Glutamatergic neuron (in vitro differentiated cells): ENCODE data around the gene SEMA3A. TPM values are rescaled to one million over a fixed set of nuclear protein-coding genes. Genes with fewer than 3 reads are reported as not detected.

Experiments used
- DNase-seq: peaks from one replicate; pipeline ENCODE4 v3.0.0; 2022
- H3K27ac Mint-ChIP-seq: one replicate; pipeline ENCODE4 v1.8.0; 2020; ENCODE audit warnings: mild to moderate bottlenecking, mixed read lengths, inconsistent platforms; ENCODE audit not compliant: unreplicated experiment
- H3K27me3 Mint-ChIP-seq: one replicate; pipeline ENCODE4 v1.8.0; 2020; ENCODE audit warnings: mild to moderate bottlenecking, moderate library complexity, mixed read lengths, inconsistent platforms; ENCODE audit not compliant: unreplicated experiment
- H3K36me3 Mint-ChIP-seq: one replicate; pipeline ENCODE4 v1.8.0; 2020; ENCODE audit warnings: mild to moderate bottlenecking, mixed read lengths, inconsistent platforms; ENCODE audit not compliant: unreplicated experiment
- H3K4me1 Mint-ChIP-seq: one replicate; pipeline ENCODE4 v1.8.0; 2020; ENCODE audit warnings: mild to moderate bottlenecking, low read depth, mixed read lengths, inconsistent platforms; ENCODE audit not compliant: unreplicated experiment
- H3K4me3 Mint-ChIP-seq: one replicate; pipeline ENCODE4 v1.8.0; 2020; ENCODE audit warnings: mild to moderate bottlenecking, mixed read lengths, inconsistent platforms; ENCODE audit not compliant: unreplicated experiment
- H3K9me3 Mint-ChIP-seq: one replicate; pipeline ENCODE4 v1.8.0; 2020; ENCODE audit warnings: mild to moderate bottlenecking, moderate library complexity, mixed read lengths, inconsistent platforms; ENCODE audit not compliant: unreplicated experiment
- total RNA-seq: library from RNA; stranded (reverse); fragmentation: NEBNext Ultra II Directional; extraction: Animal tissue kit (Norgen Biotek cat#: 25700); gene quantifications from one replicate; pipeline ENCODE4 v1.2.1, GENCODE V29; 2021; ENCODE audit not compliant: unreplicated experiment
- TF ChIP-seq, protein P1 (sequence below): fragments of 200-600 bp; sonication (generic); IDR thresholded peaks from one replicate; pipeline ENCODE4 v1.5.0; 2021; ENCODE audit not compliant: partially characterized antibody, unreplicated experiment

The SEMA3A gene
- total RNA-seq, 1 donor from 2014 or later: 16.3 TPM

DNA sequence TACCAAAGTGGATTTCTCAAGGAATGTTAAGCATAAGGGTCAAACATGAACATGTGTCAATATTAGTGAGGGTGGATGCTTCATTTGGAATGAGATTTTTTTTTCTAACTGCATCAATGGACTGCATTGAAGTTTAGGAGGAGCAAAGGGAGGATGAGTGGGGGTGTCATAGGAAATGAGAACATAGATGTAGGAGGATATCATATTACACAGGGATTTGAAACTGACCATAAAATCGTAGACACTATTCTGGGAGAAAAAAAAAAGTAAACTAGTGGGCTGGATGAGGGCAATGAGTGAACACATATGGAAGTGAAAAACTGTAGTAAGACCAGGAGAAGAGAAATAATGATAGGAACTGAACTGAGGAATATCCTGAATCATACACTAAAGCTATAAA, 109.4 kb downstream of the SEMA3A start:
- Mint-ChIP-seq H3K4me3 (peak overlapping the region; percentile 55), H3K36me3 (no peaks in the 10 kb centered on the region)
- TF ChIP-seq, protein P1, sequence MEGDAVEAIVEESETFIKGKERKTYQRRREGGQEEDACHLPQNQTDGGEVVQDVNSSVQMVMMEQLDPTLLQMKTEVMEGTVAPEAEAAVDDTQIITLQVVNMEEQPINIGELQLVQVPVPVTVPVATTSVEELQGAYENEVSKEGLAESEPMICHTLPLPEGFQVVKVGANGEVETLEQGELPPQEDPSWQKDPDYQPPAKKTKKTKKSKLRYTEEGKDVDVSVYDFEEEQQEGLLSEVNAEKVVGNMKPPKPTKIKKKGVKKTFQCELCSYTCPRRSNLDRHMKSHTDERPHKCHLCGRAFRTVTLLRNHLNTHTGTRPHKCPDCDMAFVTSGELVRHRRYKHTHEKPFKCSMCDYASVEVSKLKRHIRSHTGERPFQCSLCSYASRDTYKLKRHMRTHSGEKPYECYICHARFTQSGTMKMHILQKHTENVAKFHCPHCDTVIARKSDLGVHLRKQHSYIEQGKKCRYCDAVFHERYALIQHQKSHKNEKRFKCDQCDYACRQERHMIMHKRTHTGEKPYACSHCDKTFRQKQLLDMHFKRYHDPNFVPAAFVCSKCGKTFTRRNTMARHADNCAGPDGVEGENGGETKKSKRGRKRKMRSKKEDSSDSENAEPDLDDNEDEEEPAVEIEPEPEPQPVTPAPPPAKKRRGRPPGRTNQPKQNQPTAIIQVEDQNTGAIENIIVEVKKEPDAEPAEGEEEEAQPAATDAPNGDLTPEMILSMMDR: no peak

DNA sequence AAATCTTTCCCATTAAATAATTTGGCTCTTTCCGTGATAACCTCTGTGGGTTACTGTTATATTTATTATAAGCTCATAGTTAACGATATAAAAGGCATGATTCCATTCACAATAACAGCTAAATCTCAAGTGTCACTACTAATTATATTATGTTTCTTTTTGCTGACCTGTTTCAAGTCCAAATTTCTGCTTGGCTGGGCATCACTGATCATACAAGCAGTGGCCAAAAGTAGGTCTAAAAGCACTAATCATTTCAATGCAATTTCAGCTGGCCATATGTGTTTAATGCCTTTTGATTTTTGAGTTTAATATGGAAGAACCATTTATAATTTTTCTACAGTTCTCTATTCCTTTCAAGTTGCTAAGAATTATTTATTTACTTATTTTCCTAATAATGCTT, 110.7 kb downstream of the SEMA3A start:
- H3K27me3 Mint-ChIP-seq: no peaks in the 10 kb centered on the region
- no peaks in the 10 kb centered on the region for H3K36me3 Mint-ChIP-seq
- TF ChIP-seq, protein P1: no peak
- no peak overlapping the region for H3K4me3 Mint-ChIP-seq
- peaks cover 17% of the 10 kb centered on the region for H3K4me1 Mint-ChIP-seq
- no peak overlapping the region for H3K27ac Mint-ChIP-seq
- no peaks in the 10 kb centered on the region for H3K9me3 Mint-ChIP-seq
- no peak for DNase-seq

More for the DNA sequence above, 109.4 kb downstream of the SEMA3A start:
- Mint-ChIP-seq H3K4me1 (peaks cover 21% of the 10 kb centered on the region), H3K27ac (peak overlapping the region; percentile 77), H3K27me3 (no peaks in the 10 kb centered on the region), H3K9me3 (no peaks in the 10 kb centered on the region)
- DNase-seq: no peak

DNA sequence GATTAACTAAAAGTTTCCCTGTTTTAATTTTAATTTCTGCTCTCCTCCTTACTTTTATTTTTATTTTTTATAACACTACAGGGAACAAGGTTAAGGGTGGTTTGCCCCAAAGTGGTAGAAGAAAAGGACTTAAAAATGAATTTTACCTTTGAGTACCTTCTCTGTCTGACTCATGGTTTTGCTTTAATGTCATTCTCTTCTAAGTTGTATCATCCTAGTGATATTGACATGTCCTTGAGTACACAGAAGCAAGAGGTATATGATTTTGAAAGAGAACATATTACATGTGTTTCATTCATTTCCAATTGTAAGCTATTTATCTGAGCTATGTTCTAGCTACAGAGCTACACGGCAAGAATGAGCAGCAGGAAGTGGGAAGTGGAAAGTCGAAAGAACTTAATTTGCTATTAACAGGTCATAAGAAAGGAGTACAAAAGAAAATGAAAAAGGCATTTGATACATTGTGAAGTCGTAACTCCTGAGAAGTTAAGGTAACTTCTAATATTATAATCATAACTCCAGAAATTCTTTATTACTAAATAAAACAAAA, 112.5 kb downstream of the SEMA3A start:
- Mint-ChIP-seq H3K4me1 (peaks cover 18% of the 10 kb centered on the region), H3K27ac (no peak overlapping the region), H3K27me3 (no peaks in the 10 kb centered on the region), H3K36me3 (no peaks in the 10 kb centered on the region), H3K4me3 (no peak overlapping the region), H3K9me3 (no peaks in the 10 kb centered on the region)
- TF ChIP-seq, protein P1: no peak
- no peak for DNase-seq

DNA sequence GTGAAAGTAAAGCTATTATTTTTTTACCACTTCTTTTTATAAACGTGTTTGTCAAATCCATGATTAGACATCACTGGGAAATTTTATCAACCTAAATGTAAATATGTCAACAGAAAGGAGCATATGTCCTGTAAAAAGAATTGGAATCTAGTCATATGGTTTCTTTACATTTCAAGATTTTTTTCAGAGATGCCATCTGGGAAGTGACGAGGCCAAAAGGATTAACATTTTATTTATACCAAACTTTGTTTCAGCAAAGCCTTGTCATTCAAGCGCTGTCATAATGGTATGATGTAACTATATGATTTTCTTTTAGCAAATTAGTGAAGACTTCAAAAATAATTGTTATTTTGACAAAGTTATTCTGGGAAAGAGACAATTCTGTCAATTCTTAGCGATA, 117.3 kb downstream of the SEMA3A start:
- H3K27ac Mint-ChIP-seq: peak overlapping the region; percentile 8
- H3K9me3 Mint-ChIP-seq: no peaks in the 10 kb centered on the region
- no peaks in the 10 kb centered on the region for H3K36me3 Mint-ChIP-seq
- TF ChIP-seq, protein P1: no peak
- no peak overlapping the region for H3K4me3 Mint-ChIP-seq
- H3K27me3 Mint-ChIP-seq: no peaks in the 10 kb centered on the region
- H3K4me1 Mint-ChIP-seq: peaks cover 11% of the 10 kb centered on the region
- no peak for DNase-seq

DNA sequence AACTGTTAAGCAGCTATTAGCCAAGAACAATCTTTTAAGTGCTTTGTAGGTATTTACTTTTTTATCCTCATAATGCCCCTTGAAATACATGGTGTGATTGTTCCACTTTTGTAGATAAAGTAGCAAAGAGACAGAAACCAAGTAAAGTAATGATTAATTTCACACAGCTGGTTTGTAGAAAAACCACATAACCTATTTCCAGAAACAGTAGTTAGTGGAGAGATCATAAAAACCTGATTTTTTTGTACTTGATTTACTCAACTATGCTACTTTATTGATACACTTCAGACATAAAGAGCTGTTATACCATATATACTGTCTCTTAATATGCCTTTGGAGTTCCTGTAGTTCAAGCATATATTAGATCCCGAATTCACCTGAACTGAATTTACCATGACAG, 118.4 kb downstream of the SEMA3A start:
- no peak overlapping the region for H3K27ac Mint-ChIP-seq
- no peaks in the 10 kb centered on the region for H3K36me3 Mint-ChIP-seq
- peaks cover 17% of the 10 kb centered on the region for H3K4me1 Mint-ChIP-seq
- no peaks in the 10 kb centered on the region for H3K27me3 Mint-ChIP-seq
- no peak for DNase-seq
- no peak overlapping the region for H3K4me3 Mint-ChIP-seq
- no peaks in the 10 kb centered on the region for H3K9me3 Mint-ChIP-seq
- TF ChIP-seq, protein P1: no peak
